HCT116 (cell line): ENCODE data around the gene RPRML.

Experiments
- ELF1 ChIP-seq: IDR thresholded peaks from 2 replicates; pipeline ENCODE4 v1.6.1; 2012; ENCODE audit warnings: low read depth, borderline replicate concordance
- POLR2AphosphoS5 ChIP-seq: IDR thresholded peaks from 2 replicates; pipeline ENCODE4 v1.6.1; 2011; ENCODE audit warnings: mild to moderate bottlenecking, low read depth, low read length, moderate library complexity

DNA sequence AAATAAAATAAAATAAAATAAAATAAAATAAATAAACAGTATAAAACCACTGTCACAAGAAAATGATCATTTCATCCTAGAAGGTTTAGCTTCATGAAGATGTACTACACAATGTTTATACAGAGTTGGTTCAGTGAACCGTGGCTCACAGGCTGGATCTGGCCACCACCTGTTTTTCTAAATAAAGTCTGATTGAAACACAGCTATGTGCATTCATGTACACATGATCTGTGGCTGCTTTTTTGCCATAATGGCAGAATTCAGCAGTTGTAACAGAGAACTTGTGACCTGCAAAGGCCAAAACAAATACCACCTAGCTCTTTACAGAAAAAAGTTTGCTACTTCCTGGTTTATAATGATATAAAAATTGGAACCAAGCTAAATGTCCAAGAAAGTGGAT, 12.6 kb upstream of the RPRML start:
- TF ChIP-seq POLR2AphosphoS5: no peak
- TF ChIP-seq ELF1: no peak
